SK-N-SH (cell line): ENCODE results near the gene ZEB2. TPM values are rescaled to one million over a fixed set of nuclear protein-coding genes. Genes with fewer than 3 reads are reported as not detected.

Experiments used
- CTCF ChIA-PET: fragments of 300-600, 350-600 bp; formaldehyde crosslinking; extraction: SDS; loops from one replicate; lab custom pipeline; 2021; lab: Yijun Ruan, JAX
- POLR2A ChIA-PET: fragments of 350-600 bp; sonication (Branson Sonifier 250); formaldehyde crosslinking; extraction: SDS; loops from one replicate; lab custom pipeline; 2020; ENCODE audit warnings: antibody characterized with exemption, inconsistent platforms; lab: Yijun Ruan, JAX
- DNase-seq: peaks from one replicate; pipeline ENCODE4 v3.0.0; 2012
- H2AFZ ChIP-seq: fragments of 200-600 bp; sonication (generic); 2 replicates; pipeline ENCODE4 v1.8.1; 2016; ENCODE audit warnings: antibody characterized with exemption, mild to moderate bottlenecking, low read depth
- H3F3A ChIP-seq: fragments of 200-600 bp; sonication (generic); replicated peaks from 2 replicates; pipeline ENCODE3; 2016; ENCODE audit warnings: antibody characterized with exemption, mild to moderate bottlenecking; ENCODE audit not compliant: insufficient read depth
- H3K27ac ChIP-seq, 2 experiments: fragments of 200-500 bp in 1 of 2; fragments of 200-600 bp in 1 of 2; sonication (Bioruptor generic) in 1 of 2; sonication (generic), shearing (Covaris generic) in 1 of 2; 2 replicates each; pipeline versions ENCODE4 v1.5.1 to v1.6.1; 2014 to 2016; ENCODE audit warnings: low read depth in 2 of 2, inconsistent platforms in 1 of 2, low read length in 1 of 2, mild to moderate bottlenecking in 1 of 2, mixed read lengths in 1 of 2
- H3K27me3 ChIP-seq: fragments of 200-600 bp; sonication (generic), shearing (Covaris generic); 2 replicates; pipeline ENCODE4 v1.6.1; 2016; ENCODE audit warnings: mixed run types; ENCODE audit not compliant: insufficient read depth
- H3K36me3 ChIP-seq, 2 experiments: fragments of 200-500 bp in 1 of 2; fragments of 200-600 bp in 1 of 2; sonication (Bioruptor generic) in 1 of 2; sonication (generic) in 1 of 2; replicated peaks in 1 of 2; 2 replicates each; pipeline versions ENCODE3 to v1.5.1; 2014 to 2016; ENCODE audit warnings: low read length in 1 of 2, mild to moderate bottlenecking in 1 of 2; ENCODE audit not compliant: insufficient read depth in 2 of 2, control insufficient read depth in 1 of 2
- H3K4me1 ChIP-seq, 2 experiments: fragments of 200-500 bp in 1 of 2; fragments of 200-600 bp in 1 of 2; sonication (Bioruptor generic) in 1 of 2; sonication (generic), shearing (Covaris generic) in 1 of 2; 2 replicates each; pipeline versions ENCODE4 v1.5.1 to v1.6.1; 2014 to 2016; ENCODE audit warnings: low read depth in 1 of 2, low read length in 1 of 2, mixed run types in 1 of 2; ENCODE audit not compliant: insufficient read depth in 2 of 2, control insufficient read depth in 1 of 2
- H3K4me2 ChIP-seq: fragments of 200-600 bp; sonication (generic), shearing (Covaris generic); 2 replicates; pipeline ENCODE4 v1.6.1; 2017; ENCODE audit warnings: mixed run types
- H3K4me3 ChIP-seq, 2 experiments: fragments of 200-500 bp in 1 of 2; fragments of 200-600 bp in 1 of 2; sonication (Bioruptor generic) in 1 of 2; sonication (generic), shearing (Covaris generic) in 1 of 2; 2 replicates each; pipeline versions ENCODE4 v1.5.1 to v1.8.1; 2014 to 2016; ENCODE audit warnings: low read depth in 2 of 2, inconsistent platforms in 1 of 2, low read length in 1 of 2, mild to moderate bottlenecking in 1 of 2, mixed read lengths in 1 of 2, moderate library complexity in 1 of 2
- H3K79me2 ChIP-seq: fragments of 200-600 bp; sonication (generic); 2 replicates; pipeline ENCODE4 v1.8.1; 2017; ENCODE audit warnings: mild to moderate bottlenecking; ENCODE audit not compliant: insufficient read depth
- H3K9ac ChIP-seq: fragments of 200-600 bp; sonication (generic); 2 replicates; pipeline ENCODE4 v1.6.1; 2017; ENCODE audit warnings: mixed run types
- H3K9me2 ChIP-seq: fragments of 200-600 bp; sonication (generic); 2 replicates; pipeline ENCODE4 v1.6.1; 2017; ENCODE audit warnings: mixed run types
- H3K9me3 ChIP-seq: fragments of 200-600 bp; sonication (generic); 2 replicates; pipeline ENCODE4 v1.6.1; 2017; ENCODE audit warnings: mixed run types, mild to moderate bottlenecking, moderate library complexity
- H4K20me1 ChIP-seq: fragments of 200-600 bp; sonication (generic); 2 replicates; pipeline ENCODE4 v1.6.1; 2017; ENCODE audit warnings: mild to moderate bottlenecking, mixed run types; ENCODE audit not compliant: insufficient read depth
- CTCF ChIP-seq: fragments of 200-600 bp; sonication (generic); IDR thresholded peaks from 2 replicates; pipeline ENCODE4 v1.6.1; 2017; ENCODE audit warnings: antibody characterized with exemption, mild to moderate bottlenecking, moderate library complexity
- EP300 ChIP-seq, 2 experiments: IDR thresholded peaks; 2 replicates each; pipeline versions ENCODE4 v1.4.0 to v1.6.1; 2012; ENCODE audit warnings: borderline replicate concordance in 1 of 2, low read depth in 1 of 2, low read length in 1 of 2
- FOSL2 ChIP-seq: IDR thresholded peaks from 2 replicates; pipeline ENCODE4 v1.4.0; 2012; ENCODE audit warnings: low read depth, mild to moderate bottlenecking, moderate library complexity, borderline replicate concordance
- FOXJ3 ChIP-seq: sonication (generic); formaldehyde crosslinking; IDR thresholded peaks from 2 replicates; pipeline ENCODE4 v1.5.1; 2020; ENCODE audit warnings: mild to moderate bottlenecking, missing genetic modification reagents
- GABPA ChIP-seq: IDR thresholded peaks from 2 replicates; pipeline ENCODE4 v1.4.0; 2012; ENCODE audit warnings: low read depth, mild to moderate bottlenecking
- GATA2 ChIP-seq: sonication (generic); formaldehyde crosslinking; IDR thresholded peaks from 2 replicates; pipeline ENCODE4 v1.5.0; 2020; ENCODE audit warnings: mild to moderate bottlenecking, missing genetic modification reagents
- JUND ChIP-seq: IDR thresholded peaks from 2 replicates; pipeline ENCODE4 v1.4.0; 2012
- MXI1 ChIP-seq: IDR thresholded peaks from 2 replicates; pipeline ENCODE4 v1.6.1; 2012; ENCODE audit warnings: mild to moderate bottlenecking, low read depth, low read length, improper control_type of control experiment
- RAD21 ChIP-seq: IDR thresholded peaks from 2 replicates; pipeline ENCODE4 v1.6.1; 2012; ENCODE audit warnings: mild to moderate bottlenecking, low read length
- RCOR1 ChIP-seq: fragments of 150-350 bp; IDR thresholded peaks from 2 replicates; pipeline ENCODE4 v1.6.1; 2017; ENCODE audit warnings: antibody characterized with exemption, low read length
- REST ChIP-seq: IDR thresholded peaks from 2 replicates; pipeline ENCODE4 v1.6.1; 2012; ENCODE audit warnings: mild to moderate bottlenecking, low read depth, low read length, moderate library complexity
- SMC3 ChIP-seq: IDR thresholded peaks from 2 replicates; pipeline ENCODE4 v1.6.1; 2012; ENCODE audit warnings: low read depth, low read length, improper control_type of control experiment
- TCF12 ChIP-seq: IDR thresholded peaks from 2 replicates; pipeline ENCODE4 v1.4.0; 2012
- TEAD4 ChIP-seq: IDR thresholded peaks from 2 replicates; pipeline ENCODE4 v1.4.0; 2012; ENCODE audit warnings: mild to moderate bottlenecking, borderline replicate concordance; ENCODE audit not compliant: insufficient read depth
- YY1 ChIP-seq: IDR thresholded peaks from 2 replicates; pipeline ENCODE4 v1.4.0; 2012; ENCODE audit warnings: low read depth, mild to moderate bottlenecking
- WGBS: methylation state at CpG from one replicate; pipeline ENCODE4 v1.1.6; 2017; ENCODE audit warnings: low lambda C conversion rate; 5-methylcytosine and 5-hydroxymethylcytosine counted together
- polyA plus RNA-seq, 3 experiments: library from polyadenylated mRNA; depleted of rRNA; stranded (reverse); fragments of >200 nt; gene quantifications; 2 replicates each; pipeline ENCODE4 v1.2.3, GENCODE V29; 2012
- TF ChIP-seq, protein P1 (sequence below): IDR thresholded peaks from 2 replicates; pipeline ENCODE4 v1.4.0; 2012; ENCODE audit warnings: low read depth
- TF ChIP-seq, protein P2 (sequence below): fragments of 150-350 bp; IDR thresholded peaks from 2 replicates; pipeline ENCODE4 v1.6.1; 2016; ENCODE audit warnings: mild to moderate bottlenecking, low read depth, low read length

ZEB2 gene
- polyA plus RNA-seq, 1 of the 3 experiments (the other 2 are of a cell fraction) = 16.3 TPM

- ChIA-PET POLR2A (interaction anchor here (1.0 kb wide), 1 partner anchor 8 kb away, joined by 3 read pairs; no protein-coding TSS in a partner anchor), CTCF (interaction anchor here (0.7 kb wide), 1 partner anchor 476 kb away, joined by 3 read pairs; no protein-coding TSS in a partner anchor)
- Histone ChIP-seq H3K9me2 (no peaks in the 10 kb centered on the region), H3F3A (peaks cover 11% of the 10 kb centered on the region), H3K9ac (no peak overlapping the region), H3K79me2 (peaks cover 86% of the 10 kb centered on the region), H3K9me3 (no peaks in the 10 kb centered on the region), H3K4me1 (peaks cover 6 to 15% of the 10 kb centered on the region in 2 experiments; a peak in 3 of 4 replicates), H3K27me3 (no peaks in the 10 kb centered on the region), H3K4me3 (no peak overlapping the region), H3K36me3 (peaks cover 4 to 37% of the 10 kb centered on the region in 2 experiments), H2AFZ (no peak overlapping the region), H3K27ac (no peak overlapping the region), H4K20me1 (peaks cover 45% of the 10 kb centered on the region; the same call in 1 of the 2 replicates), H3K4me2 (no peak overlapping the region)
- 96% methylated on average over 5 of the region's 5 CpGs for WGBS
- no peak for DNase-seq
- TF ChIP-seq TCF12 = no peak
- no peak for TF ChIP-seq TEAD4
- no peak for TF ChIP-seq SMC3
- no peak for TF ChIP-seq EP300 (IDR thresholded peaks at IDR 0.05; ENCODE audit: borderline replicate concordance in 1 of 2, low read depth in 1 of 2, low read length in 1 of 2)
- TF ChIP-seq, protein P1, sequence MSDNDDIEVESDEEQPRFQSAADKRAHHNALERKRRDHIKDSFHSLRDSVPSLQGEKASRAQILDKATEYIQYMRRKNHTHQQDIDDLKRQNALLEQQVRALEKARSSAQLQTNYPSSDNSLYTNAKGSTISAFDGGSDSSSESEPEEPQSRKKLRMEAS = no peak
- TF ChIP-seq MXI1 = no peak
- TF ChIP-seq GABPA = no peak
- TF ChIP-seq FOSL2 = no peak
- TF ChIP-seq GATA2 = no peak
- no peak for TF ChIP-seq RAD21
- TF ChIP-seq, protein P2, sequence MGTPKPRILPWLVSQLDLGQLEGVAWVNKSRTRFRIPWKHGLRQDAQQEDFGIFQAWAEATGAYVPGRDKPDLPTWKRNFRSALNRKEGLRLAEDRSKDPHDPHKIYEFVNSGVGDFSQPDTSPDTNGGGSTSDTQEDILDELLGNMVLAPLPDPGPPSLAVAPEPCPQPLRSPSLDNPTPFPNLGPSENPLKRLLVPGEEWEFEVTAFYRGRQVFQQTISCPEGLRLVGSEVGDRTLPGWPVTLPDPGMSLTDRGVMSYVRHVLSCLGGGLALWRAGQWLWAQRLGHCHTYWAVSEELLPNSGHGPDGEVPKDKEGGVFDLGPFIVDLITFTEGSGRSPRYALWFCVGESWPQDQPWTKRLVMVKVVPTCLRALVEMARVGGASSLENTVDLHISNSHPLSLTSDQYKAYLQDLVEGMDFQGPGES = no peak
Observed at GRCh38 chr2:144484201-144484948, 35.5 kb downstream of the ZEB2 start.

DNA sequence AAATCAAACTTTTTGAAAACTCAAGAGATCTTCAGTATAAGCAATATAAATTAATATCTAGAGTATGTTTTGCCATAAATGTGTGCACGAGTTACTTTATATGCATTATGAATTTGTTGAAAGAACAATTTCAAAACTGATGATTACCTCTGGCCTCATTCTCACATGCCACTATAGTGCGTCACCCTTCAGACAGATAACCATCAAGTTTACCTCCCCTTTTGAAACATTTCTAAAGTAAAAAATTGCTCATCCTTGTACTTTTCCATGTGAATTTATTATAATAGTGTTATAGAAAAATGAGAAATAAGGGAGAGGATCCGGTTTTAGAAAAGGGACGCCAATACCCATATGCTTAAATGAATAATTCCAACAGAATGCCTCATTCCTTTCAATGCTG is 38.3 kb downstream of the ZEB2 start:
- Histone ChIP-seq H3K4me3 (no peak overlapping the region), H3F3A (peaks cover 19% of the 10 kb centered on the region)
- CTCF ChIA-PET = no interaction called here
- no peak for TF ChIP-seq EP300 (IDR thresholded peaks at IDR 0.05; ENCODE audit: borderline replicate concordance in 1 of 2, low read depth in 1 of 2, low read length in 1 of 2)
- TF ChIP-seq JUND = peak; percentile 25
- TF ChIP-seq YY1 = no peak
- no peak for TF ChIP-seq FOXJ3 (CRISPR knock-in tag)
- TF ChIP-seq CTCF = no peak
- TF ChIP-seq RCOR1 = no peak
- TF ChIP-seq GABPA = no peak
- no peak for TF ChIP-seq REST
- TF ChIP-seq, all 33 proteins: peak for 1
- Histone ChIP-seq H3K9me3 (no peaks in the 10 kb centered on the region), H3K79me2 (peaks cover 77% of the 10 kb centered on the region), H3K27me3 (no peaks in the 10 kb centered on the region), H3K4me1 (peaks cover 6 to 15% of the 10 kb centered on the region in 2 experiments; a peak in 3 of 4 replicates), H3K9me2 (no peaks in the 10 kb centered on the region), H4K20me1 (peaks cover 36% of the 10 kb centered on the region; the same call in 1 of the 2 replicates), H3K9ac (no peak overlapping the region), H3K4me2 (no peak overlapping the region), H3K27ac (peak overlapping the region in 1 of 2 experiments; percentile 15; a peak in 1 of 4 replicates), H2AFZ (no peak overlapping the region), H3K36me3 (peaks cover 6 to 34% of the 10 kb centered on the region in 2 experiments)
- WGBS = 88% methylated on average over 4 of the region's 4 CpGs
- DNase-seq = no peak
- POLR2A ChIA-PET = no interaction called here
